PC-3 (cell line): ENCODE measurements around the gene FGF18. TPM values are rescaled to one million over a fixed set of nuclear protein-coding genes. Genes with fewer than 3 reads are reported as not detected.

ENCODE experiments used
- ATAC-seq: fragments of 200-7000 bp; cut with Tn5 transposase; 2 replicates; pipeline ENCODE4 v1.9.1; 2020; ENCODE audit warnings: mild to moderate bottlenecking, moderate library complexity
- BruUV-seq: library from RNA; stranded (reverse); fragments of 400-500 nt; replicated peaks from 2 replicates; lab custom pipeline; 2021; lab: Mats Ljungman, UMichigan
- CTCF ChIA-PET: fragments of 300-600 bp; sonication (Branson Sonifier 250); formaldehyde crosslinking; loops from one replicate; lab custom pipeline; 2022; ENCODE audit warnings: antibody characterized with exemption; lab: Charles Lee
- POLR2A ChIA-PET: fragments of 300-600 bp; sonication (Branson Sonifier 250); formaldehyde crosslinking; loops from one replicate; lab custom pipeline; 2022; ENCODE audit warnings: antibody characterized with exemption; ENCODE audit not compliant: unreplicated experiment; lab: Charles Lee
- DNase-seq: peaks from one replicate; pipeline ENCODE4 v3.0.0-alpha.2; 2015
- H2AFZ ChIP-seq: fragments of 300-600 bp; sonication (generic); 2 replicates; pipeline ENCODE4 v1.6.0; 2016; ENCODE audit warnings: antibody characterized with exemption, low read length
- H3F3A ChIP-seq: fragments of 300-600 bp; sonication (generic); one replicate; pipeline ENCODE4 v1.6.0; 2017; ENCODE audit warnings: antibody characterized with exemption, low read length, control low read depth, mild to moderate bottlenecking; ENCODE audit not compliant: unreplicated experiment
- H3K27ac ChIP-seq: fragments of 300-600 bp; sonication (generic); 2 replicates; pipeline ENCODE4 v1.5.1; 2016; ENCODE audit warnings: mild to moderate bottlenecking, low read length
- H3K27me3 ChIP-seq: fragments of 300-600 bp; sonication (generic); 2 replicates; pipeline ENCODE4 v1.6.1; 2016; ENCODE audit warnings: low read length, mixed read lengths
- H3K36me3 ChIP-seq: fragments of 300-600 bp; sonication (generic); 2 replicates; pipeline ENCODE4 v1.6.1; 2016; ENCODE audit warnings: low read depth, mixed run types, low read length, mixed read lengths
- H3K4me1 ChIP-seq: fragments of 300-600 bp; sonication (generic); 2 replicates; pipeline ENCODE4 v1.5.1; 2016; ENCODE audit warnings: low read length; ENCODE audit not compliant: insufficient read depth
- H3K4me2 ChIP-seq: fragments of 300-600 bp; sonication (generic); 2 replicates; pipeline ENCODE4 v1.6.0; 2016; ENCODE audit warnings: low read length
- H3K4me3 ChIP-seq: fragments of 300-600 bp; sonication (generic); 2 replicates; pipeline ENCODE4 v1.5.1; 2016; ENCODE audit warnings: mild to moderate bottlenecking, low read length, mixed read lengths
- H3K79me2 ChIP-seq: fragments of 300-600 bp; sonication (generic); 2 replicates; pipeline ENCODE4 v1.6.1; 2017; ENCODE audit warnings: low read length, mixed read lengths
- H3K9ac ChIP-seq: fragments of 300-600 bp; sonication (generic); 2 replicates; pipeline ENCODE4 v1.6.0; 2016; ENCODE audit warnings: mild to moderate bottlenecking, low read length
- H3K9me2 ChIP-seq: fragments of 300-600 bp; sonication (generic); replicated peaks from 2 replicates; pipeline ENCODE4 v1.6.1; 2016; ENCODE audit warnings: mixed run types, low read length, mixed read lengths
- H3K9me3 ChIP-seq: fragments of 300-600 bp; sonication (generic); 2 replicates; pipeline ENCODE4 v1.6.1; 2016; ENCODE audit warnings: low read length, mixed read lengths
- H4K20me1 ChIP-seq: fragments of 300-600 bp; sonication (generic); 2 replicates; pipeline ENCODE4 v1.6.1; 2016; ENCODE audit warnings: low read length, mixed read lengths
- EZH2 ChIP-seq: fragments of 300-600 bp; sonication (generic); IDR thresholded peaks from one replicate; pipeline ENCODE4 v1.6.1; 2017; ENCODE audit warnings: antibody characterized with exemption, mild to moderate bottlenecking, low read length; ENCODE audit not compliant: unreplicated experiment
- EZH2phosphoT487 ChIP-seq: fragments of 300-600 bp; sonication (generic); IDR thresholded peaks from 2 replicates; pipeline ENCODE4 v1.6.1; 2018; ENCODE audit warnings: mild to moderate bottlenecking, antibody characterized with exemption, low read length, borderline replicate concordance
- intact Hi-C: fragments of 100-400 bp; cut with micrococcal nuclease; formaldehyde crosslinking; loops from 2 replicates; pipeline ENCODE4 v1.9.0; 2023
- total RNA-seq: library from RNA; depleted of rRNA; stranded (reverse); fragments of >200 nt; gene quantifications from 2 replicates; pipeline ENCODE4 v1.2.3, GENCODE V29; 2014
- TF ChIP-seq, protein P1 (sequence below): fragments of 300-600 bp; sonication (generic); conservative IDR thresholded peaks from 2 replicates; pipeline ENCODE4 v1.5.1; 2017; ENCODE audit warnings: antibody characterized with exemption, low read depth, mild to moderate bottlenecking, low read length

FGF18 gene
- total RNA-seq, 1 experiment from 2014 or later = 0.26 TPM

DNA sequence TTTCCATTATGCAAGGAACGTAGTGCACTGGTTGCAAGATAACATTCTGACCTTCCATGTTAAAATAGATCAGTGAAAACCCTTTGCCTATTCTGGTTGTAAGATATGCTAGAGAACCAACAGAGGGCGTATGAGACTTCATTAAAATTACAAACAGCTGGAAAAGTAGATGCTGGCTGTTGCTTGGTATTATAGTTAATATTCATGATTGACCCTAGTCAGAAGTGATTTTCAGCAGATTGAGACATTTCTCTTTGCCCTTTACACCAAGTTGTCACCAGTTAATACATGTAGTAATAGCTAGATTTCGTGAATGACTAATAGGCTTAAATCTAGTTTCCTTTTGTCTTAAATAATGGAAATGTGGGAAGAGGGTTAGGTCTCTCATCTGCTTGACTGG, 13.8 kb upstream of the FGF18 start:
- Histone ChIP-seq H3K9me2 (no peaks in the 10 kb centered on the region), H3K4me1 (no peaks in the 10 kb centered on the region), H3K4me2 (no peak overlapping the region), H2AFZ (no peak overlapping the region), H3K4me3 (no peak overlapping the region), H3F3A (peaks cover 44% of the 10 kb centered on the region), H3K9me3 (no peaks in the 10 kb centered on the region), H3K9ac (no peak overlapping the region), H3K27ac (no peak overlapping the region), H3K79me2 (peaks cover 67% of the 10 kb centered on the region), H3K36me3 (peaks cover 71% of the 10 kb centered on the region), H3K27me3 (no peaks in the 10 kb centered on the region), H4K20me1 (peaks cover 72% of the 10 kb centered on the region)
- TF ChIP-seq EZH2phosphoT487 = no peak
- TF ChIP-seq, protein P1, sequence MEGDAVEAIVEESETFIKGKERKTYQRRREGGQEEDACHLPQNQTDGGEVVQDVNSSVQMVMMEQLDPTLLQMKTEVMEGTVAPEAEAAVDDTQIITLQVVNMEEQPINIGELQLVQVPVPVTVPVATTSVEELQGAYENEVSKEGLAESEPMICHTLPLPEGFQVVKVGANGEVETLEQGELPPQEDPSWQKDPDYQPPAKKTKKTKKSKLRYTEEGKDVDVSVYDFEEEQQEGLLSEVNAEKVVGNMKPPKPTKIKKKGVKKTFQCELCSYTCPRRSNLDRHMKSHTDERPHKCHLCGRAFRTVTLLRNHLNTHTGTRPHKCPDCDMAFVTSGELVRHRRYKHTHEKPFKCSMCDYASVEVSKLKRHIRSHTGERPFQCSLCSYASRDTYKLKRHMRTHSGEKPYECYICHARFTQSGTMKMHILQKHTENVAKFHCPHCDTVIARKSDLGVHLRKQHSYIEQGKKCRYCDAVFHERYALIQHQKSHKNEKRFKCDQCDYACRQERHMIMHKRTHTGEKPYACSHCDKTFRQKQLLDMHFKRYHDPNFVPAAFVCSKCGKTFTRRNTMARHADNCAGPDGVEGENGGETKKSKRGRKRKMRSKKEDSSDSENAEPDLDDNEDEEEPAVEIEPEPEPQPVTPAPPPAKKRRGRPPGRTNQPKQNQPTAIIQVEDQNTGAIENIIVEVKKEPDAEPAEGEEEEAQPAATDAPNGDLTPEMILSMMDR = peak; percentile 67
- TF ChIP-seq EZH2 = no peak
- intact Hi-C loops = no loop called here
- TSS peak; percentile 1 for BruUV-seq
- no peak for DNase-seq
- CTCF ChIA-PET = interaction anchor here (1.0 kb wide), 1 partner anchor 13 kb away, joined by 3 read pairs; no protein-coding TSS in a partner anchor
- POLR2A ChIA-PET = no interaction called here
- ATAC-seq = no peak

DNA sequence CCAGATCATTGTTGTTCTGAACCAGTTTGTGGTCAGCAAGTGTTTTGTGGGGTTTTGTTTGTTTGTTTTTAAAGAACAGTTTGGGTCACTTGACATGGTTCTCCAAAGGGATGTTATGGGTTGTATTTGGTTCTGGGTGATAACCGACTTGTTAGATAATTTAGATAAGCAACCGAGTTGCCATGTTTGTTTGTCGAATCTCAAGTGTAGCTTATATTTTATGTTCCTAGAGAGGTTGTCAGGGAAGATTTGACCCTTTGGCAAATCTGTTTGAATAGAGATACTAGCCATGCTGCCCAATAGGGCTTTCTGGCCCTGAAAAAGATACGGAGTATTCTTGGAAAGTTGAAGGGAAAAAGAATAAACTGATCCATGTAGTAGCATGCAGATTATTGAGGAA, 12.2 kb upstream of the FGF18 start:
- intact Hi-C loops = no loop called here
- peaks cover 54% of the 10 kb centered on the region for H3K79me2 ChIP-seq
- H3K4me3 ChIP-seq = no peak overlapping the region
- POLR2A ChIA-PET = no interaction called here
- no peak overlapping the region for H2AFZ ChIP-seq
- no peak overlapping the region for H3K27ac ChIP-seq
- peaks cover 74% of the 10 kb centered on the region for H4K20me1 ChIP-seq
- BruUV-seq = no TSS peak
- CTCF ChIA-PET = no interaction called here
- TF ChIP-seq, protein P1 = no peak
- no peak for TF ChIP-seq EZH2phosphoT487
- TF ChIP-seq EZH2 = no peak
- peaks cover 72% of the 10 kb centered on the region for H3K36me3 ChIP-seq
- no peaks in the 10 kb centered on the region for H3K4me1 ChIP-seq
- no peak for ATAC-seq
- H3K27me3 ChIP-seq = no peaks in the 10 kb centered on the region
- no peak overlapping the region for H3K9ac ChIP-seq
- H3K9me3 ChIP-seq = no peaks in the 10 kb centered on the region
- H3K9me2 ChIP-seq = no peaks in the 10 kb centered on the region
- peaks cover 52% of the 10 kb centered on the region for H3F3A ChIP-seq
- no peak for DNase-seq
- H3K4me2 ChIP-seq = no peak overlapping the region
